A549 (cell line): Measurements from ENCODE around the gene ANO3. TPM values are rescaled to one million over a fixed set of nuclear protein-coding genes. Genes with fewer than 3 reads are reported as not detected.
"Not testable (repeated sequence)": the region's sequence is repeated elsewhere in the genome, so short reads cannot be mapped to it uniquely, and the experiment has no call there.

Experiments used
- ATAC-seq, 2 experiments: fragments of 200-7000 bp in 1 of 2; fragments of >200 bp in 1 of 2; cut with Nextera tagmentation in 1 of 2; cut with Tn5 transposase in 1 of 2; 3 replicates each; pipeline versions ENCODE4 v1.8.0 to v1.9.1; 2018 to 2020; ENCODE audit warnings: mild to moderate bottlenecking in 1 of 2, moderate library complexity in 1 of 2
- CTCF ChIA-PET: fragments of 300-600 bp; sonication (Branson Sonifier 250); formaldehyde crosslinking; extraction: SDS; loops from one replicate; lab custom pipeline; 2021; ENCODE audit warnings: antibody characterized with exemption, inconsistent platforms; lab: Yijun Ruan, JAX
- POLR2A ChIA-PET: fragments of 350-600 bp; formaldehyde crosslinking; extraction: SDS; loops from one replicate; lab custom pipeline; 2021; ENCODE audit warnings: antibody characterized with exemption, inconsistent platforms; lab: Yijun Ruan, JAX
- DNase-seq, 2 experiments: peaks; one replicate each; pipeline versions ENCODE4 v3.0.0 to v3.0.0-alpha.2; 2011 to 2016; ENCODE audit warnings: low read depth in 1 of 2, low spot score in 1 of 2
- FAIRE-seq: peaks from 2 replicates; lab custom pipeline; 2011; peaks lifted over from hg19 to GRCh38; lab: Jason Lieb, UNC
- H3K27ac ChIP-seq, 2 experiments: fragments of >200 bp; sonication (Bioruptor Twin); formaldehyde crosslinking; 3 replicates each; pipeline ENCODE4 v1.5.1; 2016 to 2017
- H3K4me1 ChIP-seq: fragments of >200 bp; sonication (Bioruptor Twin); formaldehyde crosslinking; 3 replicates; pipeline ENCODE4 v1.6.1; 2016
- H3K4me2 ChIP-seq: fragments of >200 bp; sonication (Bioruptor Twin); formaldehyde crosslinking; 3 replicates; pipeline ENCODE4 v1.6.1; 2016
- H3K4me3 ChIP-seq: fragments of >200 bp; sonication (Bioruptor Twin); formaldehyde crosslinking; 3 replicates; pipeline ENCODE4 v1.5.1; 2016
- H3K9me3 ChIP-seq: fragments of >200 bp; sonication (Bioruptor Twin); formaldehyde crosslinking; 3 replicates; pipeline ENCODE4 v1.6.1; 2016
- BHLHE40 ChIP-seq: IDR thresholded peaks from 2 replicates; pipeline ENCODE4 v1.6.1; 2012; ENCODE audit warnings: low read depth, low read length, inconsistent platforms
- GATA3 ChIP-seq: IDR thresholded peaks from 2 replicates; pipeline ENCODE4 v1.6.1; 2012; ENCODE audit warnings: borderline replicate concordance
- HDAC2 ChIP-seq: fragments of 200-600 bp; sonication (generic); IDR thresholded peaks from 2 replicates; pipeline ENCODE4 v1.6.1; 2016
- HOXB5 ChIP-seq: fragments of 250-450 bp; sonication (Bioruptor Pico); IDR thresholded peaks from 2 replicates; pipeline ENCODE4 v1.5.0; 2020; ENCODE audit warnings: mild to moderate bottlenecking, moderate library complexity
- NR3C1 ChIP-seq: fragments of >200 bp; sonication (Bioruptor Twin); formaldehyde crosslinking; IDR thresholded peaks from 3 replicates; pipeline ENCODE4 v1.6.1; 2017
- PBX3 ChIP-seq: IDR thresholded peaks from 2 replicates; pipeline ENCODE4 v1.6.1; 2012
- POLR2A ChIP-seq: IDR thresholded peaks from 2 replicates; pipeline ENCODE4 v1.6.1; 2012; ENCODE audit warnings: mild to moderate bottlenecking, low read length
- RAD21 ChIP-seq, 2 experiments: fragments of >200 bp in 1 of 2; sonication (Bioruptor Twin) in 1 of 2; formaldehyde crosslinking in 1 of 2; IDR thresholded peaks in 1 of 2; conservative IDR thresholded peaks in 1 of 2; 2 replicates in 1 of 2; 3 replicates in 1 of 2; pipeline ENCODE4 v1.6.1; 2012 to 2018; ENCODE audit warnings: inconsistent platforms in 1 of 2
- RARB ChIP-seq: fragments of 250-450 bp; sonication (Bioruptor Pico); IDR thresholded peaks from 2 replicates; pipeline ENCODE4 v1.8.0; 2021; ENCODE audit warnings: mild to moderate bottlenecking, moderate library complexity
- REST ChIP-seq: fragments of 200-600 bp; sonication (generic); IDR thresholded peaks from 2 replicates; pipeline ENCODE4 v1.6.1; 2016; ENCODE audit warnings: antibody characterized with exemption, mild to moderate bottlenecking, moderate library complexity
- ZSCAN20 ChIP-seq: fragments of 250-450 bp; sonication (Bioruptor Pico); IDR thresholded peaks from 2 replicates; pipeline ENCODE4 v1.8.0; 2022; ENCODE audit warnings: mild to moderate bottlenecking, moderate library complexity
- WGBS: methylation state at CpG from one replicate; pipeline ENCODE4 v1.1.6; 2017; ENCODE audit errors: missing lambda C conversion rate; 5-methylcytosine and 5-hydroxymethylcytosine counted together
- polyA plus RNA-seq, 4 experiments: library from polyadenylated mRNA; depleted of rRNA in 3 of 4; stranded (reverse); fragments of >200 nt; fragmentation: RNase III in 1 of 4; extraction: RNeasy Plus Mini Kit Qiagen cat#74134 plus additional on column Dnase treatment in 1 of 4; gene quantifications; 2 replicates in 3 of 4; 3 replicates in 1 of 4; pipeline ENCODE4 v1.2.3, GENCODE V29; 2011 to 2017
- TF ChIP-seq, protein P1 (sequence below): fragments of 450-650 bp; IDR thresholded peaks from 2 replicates; pipeline ENCODE4 v1.6.1; 2014; ENCODE audit warnings: antibody characterized with exemption
- TF ChIP-seq, protein P2 (sequence below): fragments of >200 bp; sonication (Bioruptor Twin); formaldehyde crosslinking; IDR thresholded peaks from 3 replicates; pipeline ENCODE4 v1.5.1; 2016

The ANO3 gene
- polyA plus RNA-seq, 2 of the 4 experiments (the other 2 are of a cell fraction) = not detected

DNA sequence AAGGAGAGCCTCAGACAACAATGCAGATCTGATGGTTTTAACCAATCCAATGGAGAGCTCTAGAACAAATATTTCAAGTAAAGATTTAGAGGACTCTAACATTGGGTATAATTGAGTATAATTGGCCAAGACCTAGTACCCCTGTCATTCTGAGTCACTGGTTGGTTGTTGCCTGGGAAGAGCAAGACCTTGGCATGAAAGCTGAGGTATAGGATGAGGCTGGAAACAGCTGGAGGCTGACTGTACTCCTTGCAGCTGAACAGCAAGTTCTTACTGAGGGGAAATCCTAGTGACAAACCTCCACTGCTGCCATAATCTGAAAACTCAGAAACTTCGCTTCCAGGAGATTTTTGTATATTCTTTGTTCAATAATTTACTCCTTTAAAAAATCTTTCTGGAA lies 294.4 kb downstream of the ANO3 start:
- FAIRE-seq = no peak
- CTCF ChIA-PET = interaction anchor here (1.3 to 1.5 kb wide), 2 partner anchors 24 to 103 kb away, joined by 3 to 5 read pairs; no protein-coding TSS in a partner anchor
- no peak overlapping the region for H3K4me3 ChIP-seq
- H3K27ac ChIP-seq = no peak overlapping the region
- 48% methylated on average over 1 of the region's 1 CpG for WGBS
- no peaks in the 10 kb centered on the region for H3K9me3 ChIP-seq
- TF ChIP-seq POLR2A = no peak
- TF ChIP-seq GATA3 = no peak
- TF ChIP-seq, protein P1, sequence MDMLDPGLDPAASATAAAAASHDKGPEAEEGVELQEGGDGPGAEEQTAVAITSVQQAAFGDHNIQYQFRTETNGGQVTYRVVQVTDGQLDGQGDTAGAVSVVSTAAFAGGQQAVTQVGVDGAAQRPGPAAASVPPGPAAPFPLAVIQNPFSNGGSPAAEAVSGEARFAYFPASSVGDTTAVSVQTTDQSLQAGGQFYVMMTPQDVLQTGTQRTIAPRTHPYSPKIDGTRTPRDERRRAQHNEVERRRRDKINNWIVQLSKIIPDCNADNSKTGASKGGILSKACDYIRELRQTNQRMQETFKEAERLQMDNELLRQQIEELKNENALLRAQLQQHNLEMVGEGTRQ = no peak
- TF ChIP-seq RARB (CRISPR knock-in tag) = no peak
- TF ChIP-seq BHLHE40 = no peak
- TF ChIP-seq, protein P2, sequence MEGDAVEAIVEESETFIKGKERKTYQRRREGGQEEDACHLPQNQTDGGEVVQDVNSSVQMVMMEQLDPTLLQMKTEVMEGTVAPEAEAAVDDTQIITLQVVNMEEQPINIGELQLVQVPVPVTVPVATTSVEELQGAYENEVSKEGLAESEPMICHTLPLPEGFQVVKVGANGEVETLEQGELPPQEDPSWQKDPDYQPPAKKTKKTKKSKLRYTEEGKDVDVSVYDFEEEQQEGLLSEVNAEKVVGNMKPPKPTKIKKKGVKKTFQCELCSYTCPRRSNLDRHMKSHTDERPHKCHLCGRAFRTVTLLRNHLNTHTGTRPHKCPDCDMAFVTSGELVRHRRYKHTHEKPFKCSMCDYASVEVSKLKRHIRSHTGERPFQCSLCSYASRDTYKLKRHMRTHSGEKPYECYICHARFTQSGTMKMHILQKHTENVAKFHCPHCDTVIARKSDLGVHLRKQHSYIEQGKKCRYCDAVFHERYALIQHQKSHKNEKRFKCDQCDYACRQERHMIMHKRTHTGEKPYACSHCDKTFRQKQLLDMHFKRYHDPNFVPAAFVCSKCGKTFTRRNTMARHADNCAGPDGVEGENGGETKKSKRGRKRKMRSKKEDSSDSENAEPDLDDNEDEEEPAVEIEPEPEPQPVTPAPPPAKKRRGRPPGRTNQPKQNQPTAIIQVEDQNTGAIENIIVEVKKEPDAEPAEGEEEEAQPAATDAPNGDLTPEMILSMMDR = no peak
- no peak for TF ChIP-seq PBX3
- TF ChIP-seq HOXB5 = no peak
- TF ChIP-seq, all 56 proteins: peak for 0
- H3K4me2 ChIP-seq = no peak overlapping the region
- H3K4me1 ChIP-seq = peaks cover 25% of the 10 kb centered on the region
- POLR2A ChIA-PET = no interaction called here
- peak in 1 of 2 experiments; percentile 13 for DNase-seq
- no peak for ATAC-seq

GRCh38 chr11:26632691-26633159 lies 300.8 kb downstream of the ANO3 start:
- DNase-seq = no peak
- H3K27ac ChIP-seq = no peak overlapping the region
- no peak for TF ChIP-seq NR3C1
- TF ChIP-seq ZSCAN20 (CRISPR knock-in tag) = no peak
- no peak for TF ChIP-seq RAD21 (conservative IDR thresholded peaks at IDR 0.05 in 1 of 2, IDR thresholded peaks at IDR 0.05 in 1 of 2)
- no peak for TF ChIP-seq REST
- no peak for TF ChIP-seq POLR2A
- no peak for TF ChIP-seq HDAC2
- no peaks in the 10 kb centered on the region for H3K9me3 ChIP-seq
- H3K4me2 ChIP-seq = no peak overlapping the region
- WGBS = 48% methylated on average over 2 of the region's 2 CpGs
- no peak for FAIRE-seq
- ChIA-PET POLR2A (no interaction called here), CTCF (no interaction called here)
- H3K4me3 ChIP-seq = no peak overlapping the region
- no peak for ATAC-seq
- no peaks in the 10 kb centered on the region for H3K4me1 ChIP-seq

DNA sequence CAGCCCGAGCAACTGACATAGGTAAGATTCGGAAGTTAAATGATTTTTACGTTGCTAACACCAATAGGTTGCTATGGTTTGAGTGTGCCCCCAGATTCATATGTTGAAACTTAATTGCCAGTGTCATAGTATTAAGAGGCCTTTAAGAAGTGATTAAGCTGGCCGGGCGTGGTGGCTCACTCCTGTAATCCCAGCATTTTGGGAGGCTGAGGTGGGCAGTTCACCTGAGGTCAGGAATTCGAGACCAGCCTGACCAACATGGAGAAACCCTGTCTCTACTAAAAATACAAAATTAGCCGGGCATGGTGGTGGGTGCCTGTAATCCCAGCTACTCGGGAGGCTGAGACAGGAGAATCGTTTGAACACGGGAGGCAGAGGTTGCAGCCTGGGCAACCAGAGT lies 311.4 kb downstream of the ANO3 start:
- 62% methylated on average over 9 of the region's 10 CpGs for WGBS
- POLR2A ChIA-PET, ATAC-seq, H3K4me3 ChIP-seq, H3K9me3 ChIP-seq, DNase-seq, H3K4me1 ChIP-seq, CTCF ChIA-PET, H3K4me2 ChIP-seq, H3K27ac ChIP-seq, FAIRE-seq: not testable (repeated sequence)
